K562 (cell line): ENCODE data around the gene MSN. TPM values are rescaled to one million over a fixed set of nuclear protein-coding genes. Genes with fewer than 3 reads are reported as not detected.

Source experiments
- ATAC-seq: fragments of 200-7000 bp; cut with Tn5 transposase; 3 replicates; pipeline ENCODE4 v1.9.1; 2020; ENCODE audit warnings: moderate library complexity
- BruUV-seq: library from RNA; stranded (reverse); fragments of 400-500 nt; replicated peaks from 2 replicates; lab custom pipeline; 2021; lab: Mats Ljungman, UMichigan
- CTCF ChIA-PET: fragments of 300-600 bp; formaldehyde crosslinking; extraction: SDS; loops from one replicate; lab custom pipeline; 2021; ENCODE audit warnings: low intra/inter-chr PET ratio; lab: Yijun Ruan, JAX
- POLR2A ChIA-PET: fragments of 300-600, 350-650 bp; sonication (Branson Sonifier 250); formaldehyde crosslinking; extraction: SDS; loops from one replicate; lab custom pipeline; 2021; ENCODE audit warnings: antibody characterized with exemption, inconsistent platforms; lab: Yijun Ruan, JAX
- DNase-seq, 4 experiments: peaks; one replicate each; pipeline versions ENCODE4 v3.0.0 to v3.0.0-alpha.2; 2011 to 2018; ENCODE audit warnings: low spot score in 3 of 4, mixed read lengths in 3 of 4; ENCODE audit errors: extremely low read depth in 1 of 4
- FAIRE-seq: peaks from 2 replicates; lab custom pipeline; 2011; peaks lifted over from hg19 to GRCh38; lab: Jason Lieb, UNC
- H2AFZ ChIP-seq: 2 replicates; pipeline ENCODE4 v1.6.0; 2011; ENCODE audit warnings: low read depth, low read length, control low read depth, inconsistent platforms
- H3K27ac ChIP-seq: fragments of 200-600 bp; 3 replicates; pipeline ENCODE4 v1.8.0; 2011; ENCODE audit warnings: low read depth, mild to moderate bottlenecking, control low read depth, inconsistent platforms, low read length, moderate library complexity, mixed read lengths; ENCODE audit errors: extremely low read depth
- H3K27me3 ChIP-seq, 2 experiments: fragments of 300-600 bp in 1 of 2; 2 replicates in 1 of 2; 3 replicates in 1 of 2; pipeline versions ENCODE4 v1.6.0 to v1.8.0; 2011; ENCODE audit warnings: inconsistent platforms in 2 of 2, low read length in 2 of 2, mild to moderate bottlenecking in 1 of 2, mixed read lengths in 1 of 2, moderate library complexity in 1 of 2; ENCODE audit not compliant: control insufficient read depth in 2 of 2, insufficient read depth in 2 of 2
- H3K36me3 ChIP-seq: fragments of 300-600 bp; 3 replicates; pipeline ENCODE4 v1.8.0; 2011; ENCODE audit warnings: mild to moderate bottlenecking, low read length, inconsistent platforms; ENCODE audit not compliant: control insufficient read depth, insufficient read depth
- H3K4me1 ChIP-seq, 2 experiments: fragments of 200-600 bp in 1 of 2; replicated peaks in 1 of 2; 2 replicates in 1 of 2; 3 replicates in 1 of 2; pipeline versions ENCODE4 v1.5.1 to v1.8.0; 2011; ENCODE audit warnings: inconsistent platforms in 2 of 2, low read length in 2 of 2, mild to moderate bottlenecking in 1 of 2, mixed read lengths in 1 of 2, moderate library complexity in 1 of 2; ENCODE audit not compliant: control insufficient read depth in 2 of 2, insufficient read depth in 2 of 2
- H3K4me2 ChIP-seq: 2 replicates; pipeline ENCODE4 v1.6.1; 2011; ENCODE audit warnings: low read length, control low read depth, inconsistent platforms, mixed read lengths; ENCODE audit not compliant: insufficient read depth
- H3K4me3 ChIP-seq: fragments of 200-600 bp; sonication (generic), shearing (Covaris generic); 2 replicates; pipeline ENCODE4 v1.5.1; 2016; ENCODE audit warnings: control low read depth, inconsistent platforms
- H3K79me2 ChIP-seq: fragments of 200-600 bp; 3 replicates; pipeline ENCODE4 v1.8.0; 2011; ENCODE audit warnings: low read length, inconsistent platforms; ENCODE audit not compliant: control insufficient read depth, insufficient read depth
- H3K9ac ChIP-seq, 2 experiments: 2 replicates each; pipeline versions ENCODE4 v1.6.0 to v1.6.1; 2011; ENCODE audit warnings: low read depth in 2 of 2, low read length in 2 of 2, control low read depth in 1 of 2, inconsistent platforms in 1 of 2, mild to moderate bottlenecking in 1 of 2, mixed read lengths in 1 of 2; ENCODE audit not compliant: insufficient read depth in 1 of 2
- H3K9me1 ChIP-seq: one replicate; pipeline ENCODE4 v1.6.0; 2011; ENCODE audit warnings: inconsistent platforms, mild to moderate bottlenecking, low read length, moderate library complexity; ENCODE audit not compliant: control insufficient read depth, insufficient read depth
- H3K9me3 ChIP-seq: replicated peaks from 2 replicates; pipeline ENCODE4 v1.5.1; 2011; ENCODE audit warnings: low read depth, low read length, inconsistent platforms; ENCODE audit not compliant: control insufficient read depth, insufficient read depth
- H4K20me1 ChIP-seq: replicated peaks from 2 replicates; pipeline ENCODE4 v1.6.1; 2011; ENCODE audit warnings: low read length, inconsistent platforms, mixed read lengths; ENCODE audit not compliant: control insufficient read depth, insufficient read depth
- HNRNPUL1 ChIP-seq: fragments of 200-400 bp; formaldehyde crosslinking; IDR thresholded peaks from 2 replicates; pipeline ENCODE4 v1.6.1; 2017; ENCODE audit warnings: low read length
- MTA2 ChIP-seq: fragments of 450-650 bp; IDR thresholded peaks from 2 replicates; pipeline ENCODE4 v1.6.1; 2016; ENCODE audit warnings: low read depth
- PHB2 ChIP-seq: fragments of 450-650 bp; IDR thresholded peaks from 2 replicates; pipeline ENCODE4 v1.6.1; 2017; ENCODE audit warnings: low read depth
- RBM25 ChIP-seq: fragments of 200-400 bp; formaldehyde crosslinking; IDR thresholded peaks from 2 replicates; pipeline ENCODE4 v1.6.1; 2018; ENCODE audit warnings: low read length, low read depth, moderate library complexity; ENCODE audit not compliant: severe bottlenecking
- STAG1 ChIP-seq: sonication (generic); formaldehyde crosslinking; IDR thresholded peaks from 2 replicates; pipeline ENCODE4 v1.5.0; 2020; ENCODE audit warnings: missing genetic modification reagents, borderline replicate concordance
- TAF9B ChIP-seq: fragments of 450-650 bp; IDR thresholded peaks from 2 replicates; pipeline ENCODE4 v1.6.1; 2018; ENCODE audit warnings: mild to moderate bottlenecking; ENCODE audit not compliant: partially characterized antibody
- ZFP30 ChIP-seq: fragments of 250-450 bp; sonication (Bioruptor Pico); IDR thresholded peaks from 2 replicates; pipeline ENCODE4 v1.8.0; 2022; ENCODE audit warnings: moderate library complexity, mild to moderate bottlenecking, inconsistent platforms, borderline replicate concordance
- ZNF384 ChIP-seq: IDR thresholded peaks from 2 replicates; pipeline ENCODE4 v1.6.1; 2012; ENCODE audit warnings: low read depth, low read length, improper control_type of control experiment
- ZNF551 ChIP-seq: fragments of 250-450 bp; sonication (Bioruptor Pico); IDR thresholded peaks from 2 replicates; pipeline ENCODE4 v1.5.0; 2021; ENCODE audit warnings: mild to moderate bottlenecking, moderate library complexity
- WGBS: fragments of 100-300 bp; shearing (Covaris generic); methylation state at CpG from one replicate; pipeline ENCODE4 v1.1.6; 2016; ENCODE audit warnings: low coverage, mixed read lengths; ENCODE audit not compliant: insufficient coverage; ENCODE audit errors: missing lambda C conversion rate; 5-methylcytosine and 5-hydroxymethylcytosine counted together
- in situ Hi-C: fragments of 300-500 bp; cut with MboI; formaldehyde crosslinking; loops from 4 replicates; pipeline ENCODE4 v1.15.0; 2018; ENCODE audit warnings: inconsistent platforms, mixed read lengths
- intact Hi-C: fragments of 100-400 bp; cut with micrococcal nuclease; formaldehyde crosslinking; loops from 2 replicates; pipeline ENCODE4 v1.14.2; 2022
- polyA plus RNA-seq, 8 experiments: library from polyadenylated mRNA; depleted of rRNA in 4 of 8; stranded (reverse) in 5 of 8; unstranded in 3 of 8; fragments of >200 nt; fragmentation: Nextera tagmentation in 2 of 8; fragmentation: Illumina TruSeq in 1 of 8; extraction: Ambion mirVana in 2 of 8; extraction: Trizol in 1 of 8; gene quantifications; 2 replicates each; pipeline versions ENCODE4 v1.2.1 to v1.2.3, GENCODE V29; 2011 to 2014; ENCODE audit warnings: inconsistent platforms in 1 of 8, missing spikeins in 1 of 8
- total RNA-seq, 7 experiments: library from RNA; depleted of rRNA in 6 of 7; stranded (reverse); fragments of >200 nt in 6 of 7; fragmentation: Illumina TruSeq in 2 of 7; extraction: Trizol in 2 of 7; gene quantifications; 2 replicates each; pipeline versions ENCODE4 v1.2.1 to v1.2.3, GENCODE V29; 2011 to 2021; ENCODE audit warnings: low replicate concordance in 1 of 7
- TF ChIP-seq, protein P1 (sequence below): sonication (generic); formaldehyde crosslinking; IDR thresholded peaks from 2 replicates; pipeline ENCODE4 v1.8.1; 2023; ENCODE audit warnings: mild to moderate bottlenecking, missing genetic modification reagents
- TF ChIP-seq, protein P2 (sequence below): fragments of 450-650 bp; IDR thresholded peaks from 2 replicates; pipeline ENCODE4 v1.6.1; 2016; ENCODE audit warnings: missing biosample characterization, missing genetic modification characterization
- TF ChIP-seq, protein P3 (sequence below), 2 experiments: fragments of 450-650 bp; conservative IDR thresholded peaks; 2 replicates each; pipeline ENCODE4 v1.6.1; 2017; ENCODE audit warnings: mild to moderate bottlenecking in 2 of 2, moderate library complexity in 2 of 2
- TF ChIP-seq, protein P4 (sequence below): fragments of 450-650 bp; IDR thresholded peaks from 2 replicates; pipeline ENCODE4 v1.6.1; 2017; ENCODE audit warnings: mild to moderate bottlenecking, moderate library complexity

MSN gene
- total and polyA plus RNA-seq, 9 of the 15 experiments (the other 6 are each of a cell fraction or from before 2014, with no cell fraction given) = 128 to 486 (median 237) TPM

DNA sequence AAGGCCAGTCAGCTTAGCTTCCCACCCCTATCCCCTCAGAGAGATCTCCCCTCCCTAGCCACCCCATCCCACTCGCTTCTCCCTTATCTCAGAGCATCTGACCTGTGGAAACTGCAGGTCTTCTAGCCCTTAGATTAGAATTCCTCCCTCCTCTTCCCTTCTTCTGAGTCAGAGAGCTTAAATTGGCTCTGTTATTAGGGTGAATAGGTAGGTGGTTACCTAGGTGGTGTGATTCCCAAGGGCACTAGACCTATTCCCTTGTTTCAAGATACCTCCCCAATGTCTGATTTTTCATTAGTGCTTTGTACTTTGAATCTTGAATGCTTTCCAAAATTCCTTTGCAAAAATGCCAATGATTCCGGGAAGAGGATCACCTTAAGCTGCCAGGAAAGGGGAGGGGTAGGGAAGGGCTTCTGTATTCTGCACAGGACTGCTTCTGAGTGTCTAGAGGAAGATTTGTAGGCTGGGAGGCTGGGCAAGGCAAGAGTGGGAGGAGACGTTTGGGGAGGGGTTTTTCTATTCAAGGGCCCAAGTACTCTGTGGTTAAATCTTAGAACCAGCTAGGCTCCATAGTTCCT, 24.5 kb upstream of the MSN start (continued):
- TF ChIP-seq, protein P1, sequence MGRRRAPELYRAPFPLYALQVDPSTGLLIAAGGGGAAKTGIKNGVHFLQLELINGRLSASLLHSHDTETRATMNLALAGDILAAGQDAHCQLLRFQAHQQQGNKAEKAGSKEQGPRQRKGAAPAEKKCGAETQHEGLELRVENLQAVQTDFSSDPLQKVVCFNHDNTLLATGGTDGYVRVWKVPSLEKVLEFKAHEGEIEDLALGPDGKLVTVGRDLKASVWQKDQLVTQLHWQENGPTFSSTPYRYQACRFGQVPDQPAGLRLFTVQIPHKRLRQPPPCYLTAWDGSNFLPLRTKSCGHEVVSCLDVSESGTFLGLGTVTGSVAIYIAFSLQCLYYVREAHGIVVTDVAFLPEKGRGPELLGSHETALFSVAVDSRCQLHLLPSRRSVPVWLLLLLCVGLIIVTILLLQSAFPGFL (CRISPR knock-in tag) = no peak
- TF ChIP-seq ZNF551 (CRISPR knock-in tag) (no peak), ZFP30 (CRISPR knock-in tag) (no peak)

DNA sequence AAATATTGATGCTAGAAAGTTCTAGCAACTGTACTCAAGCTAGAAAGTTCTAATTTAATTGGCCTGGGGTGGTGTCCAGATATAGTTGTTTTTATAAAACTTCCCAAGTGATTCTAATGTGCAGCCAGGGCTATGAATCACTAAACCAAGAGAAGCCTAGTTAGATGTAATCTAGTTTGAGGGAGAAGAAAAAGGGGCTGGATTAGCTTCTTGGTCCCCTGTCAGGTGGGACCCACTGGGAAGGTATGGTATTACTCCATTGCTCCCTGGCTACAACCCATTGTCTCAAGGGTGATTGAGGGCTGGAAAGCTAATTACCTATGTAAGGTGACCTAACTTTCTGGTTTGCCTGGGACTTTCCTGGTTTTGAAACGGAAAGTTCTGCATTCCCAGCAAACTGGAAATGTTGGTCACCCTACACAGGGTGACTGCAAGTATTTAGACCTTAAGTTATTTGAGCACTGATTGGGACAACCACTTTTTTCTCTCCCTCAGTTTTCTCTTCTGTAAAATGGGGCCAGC, 23.9 kb upstream of the MSN start:
- no peak overlapping the region for H2AFZ ChIP-seq
- in situ Hi-C loops = no loop called here
- H3K36me3 ChIP-seq = no peaks in the 10 kb centered on the region
- H4K20me1 ChIP-seq = 0 out of 2 replicates have a peak, but pooled peaks cover 5% of the 10 kb centered on the region
- no peaks in the 10 kb centered on the region for H3K9me1 ChIP-seq
- POLR2A ChIA-PET = interaction anchor here (0.5 kb wide), 1 partner anchor 47 kb away, joined by 5 read pairs; no protein-coding TSS in a partner anchor
- DNase-seq = no peak
- H3K9ac ChIP-seq = no peak overlapping the region
- H3K9me3 ChIP-seq = no peaks in the 10 kb centered on the region
- no peak overlapping the region for H3K27ac ChIP-seq
- H3K27me3 ChIP-seq = no peaks in the 10 kb centered on the region
- no peaks in the 10 kb centered on the region for H3K79me2 ChIP-seq
- no peak for ATAC-seq
- CTCF ChIA-PET = no interaction called here
- intact Hi-C loops = no loop called here
- no peaks in the 10 kb centered on the region for H3K4me1 ChIP-seq
- 30% methylated on average over 1 of the region's 1 CpG for WGBS
- no TSS peak for BruUV-seq
- H3K4me3 ChIP-seq = no peak overlapping the region
- H3K4me2 ChIP-seq = no peak overlapping the region
- FAIRE-seq = no peak
- no peak for TF ChIP-seq ZNF384
- TF ChIP-seq, protein P2, sequence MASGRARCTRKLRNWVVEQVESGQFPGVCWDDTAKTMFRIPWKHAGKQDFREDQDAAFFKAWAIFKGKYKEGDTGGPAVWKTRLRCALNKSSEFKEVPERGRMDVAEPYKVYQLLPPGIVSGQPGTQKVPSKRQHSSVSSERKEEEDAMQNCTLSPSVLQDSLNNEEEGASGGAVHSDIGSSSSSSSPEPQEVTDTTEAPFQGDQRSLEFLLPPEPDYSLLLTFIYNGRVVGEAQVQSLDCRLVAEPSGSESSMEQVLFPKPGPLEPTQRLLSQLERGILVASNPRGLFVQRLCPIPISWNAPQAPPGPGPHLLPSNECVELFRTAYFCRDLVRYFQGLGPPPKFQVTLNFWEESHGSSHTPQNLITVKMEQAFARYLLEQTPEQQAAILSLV = no peak
- TF ChIP-seq HNRNPUL1 = no peak
- peak; percentile 77 for TF ChIP-seq RBM25
- no peak for TF ChIP-seq MTA2
- TF ChIP-seq TAF9B = no peak
- TF ChIP-seq STAG1 (CRISPR knock-in tag) = no peak
- TF ChIP-seq, protein P3, sequence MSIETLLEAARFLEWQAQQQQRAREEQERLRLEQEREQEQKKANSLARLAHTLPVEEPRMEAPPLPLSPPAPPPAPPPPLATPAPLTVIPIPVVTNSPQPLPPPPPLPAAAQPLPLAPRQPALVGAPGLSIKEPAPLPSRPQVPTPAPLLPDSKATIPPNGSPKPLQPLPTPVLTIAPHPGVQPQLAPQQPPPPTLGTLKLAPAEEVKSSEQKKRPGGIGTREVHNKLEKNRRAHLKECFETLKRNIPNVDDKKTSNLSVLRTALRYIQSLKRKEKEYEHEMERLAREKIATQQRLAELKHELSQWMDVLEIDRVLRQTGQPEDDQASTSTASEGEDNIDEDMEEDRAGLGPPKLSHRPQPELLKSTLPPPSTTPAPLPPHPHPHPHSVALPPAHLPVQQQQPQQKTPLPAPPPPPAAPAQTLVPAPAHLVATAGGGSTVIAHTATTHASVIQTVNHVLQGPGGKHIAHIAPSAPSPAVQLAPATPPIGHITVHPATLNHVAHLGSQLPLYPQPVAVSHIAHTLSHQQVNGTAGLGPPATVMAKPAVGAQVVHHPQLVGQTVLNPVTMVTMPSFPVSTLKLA (conservative IDR thresholded peaks at IDR 0.05) = no peak
- TF ChIP-seq PHB2 = no peak
- TF ChIP-seq, protein P4, sequence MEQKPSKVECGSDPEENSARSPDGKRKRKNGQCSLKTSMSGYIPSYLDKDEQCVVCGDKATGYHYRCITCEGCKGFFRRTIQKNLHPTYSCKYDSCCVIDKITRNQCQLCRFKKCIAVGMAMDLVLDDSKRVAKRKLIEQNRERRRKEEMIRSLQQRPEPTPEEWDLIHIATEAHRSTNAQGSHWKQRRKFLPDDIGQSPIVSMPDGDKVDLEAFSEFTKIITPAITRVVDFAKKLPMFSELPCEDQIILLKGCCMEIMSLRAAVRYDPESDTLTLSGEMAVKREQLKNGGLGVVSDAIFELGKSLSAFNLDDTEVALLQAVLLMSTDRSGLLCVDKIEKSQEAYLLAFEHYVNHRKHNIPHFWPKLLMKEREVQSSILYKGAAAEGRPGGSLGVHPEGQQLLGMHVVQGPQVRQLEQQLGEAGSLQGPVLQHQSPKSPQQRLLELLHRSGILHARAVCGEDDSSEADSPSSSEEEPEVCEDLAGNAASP = no peak
